Activated gamma-delta T cell treated with Interleukin-2 at 50 U/mL for 16 hours (primary cell): ENCODE results near the gene FGR.

ENCODE experiments used
- DNase-seq: peaks from one replicate; pipeline ENCODE4 v3.0.0-alpha.2; 2020

Gene FGR

GRCh38 chr1:27583479-27583878 lies 51.5 kb downstream of the FGR start:
- no peak for DNase-seq

- DNase-seq: no peak
Observed at GRCh38 chr1:27581823-27582243, 53.2 kb downstream of the FGR start.

- no peak for DNase-seq
Observed at GRCh38 chr1:27577504-27578188, 57.3 kb downstream of the FGR start.

- no peak for DNase-seq
Observed at GRCh38 chr1:27576806-27577227, 58.2 kb downstream of the FGR start.

GRCh38 chr1:27575840-27576331 lies 59.1 kb downstream of the FGR start:
- DNase-seq: no peak

- no peak for DNase-seq
Observed at GRCh38 chr1:27574871-27575831, 59.8 kb downstream of the FGR start.

- DNase-seq: no peak
Observed at GRCh38 chr1:27574001-27574781, 60.8 kb downstream of the FGR start.

- DNase-seq: no peak
Observed at GRCh38 chr1:27572679-27573426, 62.1 kb downstream of the FGR start.

GRCh38 chr1:27572019-27572678 lies 62.8 kb downstream of the FGR start:
- no peak for DNase-seq

GRCh38 chr1:27571439-27572018 lies 63.5 kb downstream of the FGR start:
- DNase-seq: no peak

GRCh38 chr1:27570784-27571183 lies 64.2 kb downstream of the FGR start:
- DNase-seq: no peak

GRCh38 chr1:27570356-27570755 lies 64.6 kb downstream of the FGR start:
- DNase-seq: no peak

GRCh38 chr1:27569506-27570291 lies 65.3 kb downstream of the FGR start:
- no peak for DNase-seq

- DNase-seq: no peak
Observed at GRCh38 chr1:27569088-27569460, 65.9 kb downstream of the FGR start.

- peak; percentile 88 for DNase-seq
Observed at GRCh38 chr1:27568300-27569087, 66.5 kb downstream of the FGR start.

GRCh38 chr1:27567971-27568299 lies 67.0 kb downstream of the FGR start:
- no peak for DNase-seq

GRCh38 chr1:27567146-27567526 lies 67.8 kb downstream of the FGR start:
- DNase-seq: no peak

GRCh38 chr1:27566462-27567145 lies 68.4 kb downstream of the FGR start:
- no peak for DNase-seq
